Measurements from ENCODE around the gene TACC2.
"Not testable (repeated sequence)": the region's sequence is repeated elsewhere in the genome, so short reads cannot be mapped to it uniquely, and the experiment has no call there.

TACC2 gene

DNA sequence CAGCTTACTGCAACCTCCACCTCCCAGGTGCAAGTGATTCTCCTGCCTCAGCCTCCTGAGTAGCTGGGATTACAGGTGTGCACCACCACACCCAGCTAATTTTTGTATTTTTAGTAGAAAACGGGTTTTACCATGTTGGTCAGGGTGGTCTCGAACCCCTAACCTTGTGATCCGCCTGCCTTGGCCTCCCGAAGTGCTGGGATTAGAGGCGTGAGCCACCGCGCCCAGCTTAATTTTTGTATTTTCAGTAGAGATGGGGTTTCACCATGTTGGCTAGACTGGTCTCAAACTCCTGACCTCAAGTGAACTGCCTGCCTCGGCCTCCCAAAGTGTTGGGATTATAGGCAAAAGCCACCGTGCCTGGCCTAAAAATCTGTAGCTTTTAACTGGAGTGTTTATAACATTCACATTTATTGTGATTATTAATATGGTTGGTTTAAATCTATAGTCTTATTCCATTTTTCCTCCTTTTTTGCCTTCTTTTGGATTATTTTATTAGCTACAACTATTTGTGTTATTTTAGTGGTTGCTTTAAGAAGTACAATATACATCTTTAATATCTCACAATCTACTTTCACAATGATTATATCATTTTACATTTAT is 77.5 kb downstream of the TACC2 start:
- DNase-seq: not testable (repeated sequence)

DNA sequence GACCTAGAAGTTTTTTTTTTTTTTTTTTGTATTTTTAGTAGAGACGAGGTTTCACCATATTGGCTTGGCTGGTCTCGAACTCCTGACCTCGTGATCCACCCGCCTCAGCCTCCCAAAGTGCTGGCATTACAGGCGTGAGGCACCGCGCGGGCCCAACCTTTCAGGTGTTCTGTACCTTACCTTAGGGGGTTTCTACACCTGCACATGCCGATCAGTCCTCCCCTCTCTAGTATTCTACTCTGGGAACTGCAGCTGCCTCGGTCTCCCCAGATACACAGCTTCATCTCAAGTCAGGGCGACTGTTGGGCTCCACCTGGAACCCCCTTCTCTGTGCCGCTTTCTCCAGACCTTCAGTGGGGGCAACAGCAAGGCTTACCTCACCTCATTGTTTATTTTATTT is 79.9 kb downstream of the TACC2 start:
- no peak for DNase-seq

- DNase-seq: no peak
Observed at GRCh38 chr10:122072491-122072890, 83.5 kb downstream of the TACC2 start.

DNA sequence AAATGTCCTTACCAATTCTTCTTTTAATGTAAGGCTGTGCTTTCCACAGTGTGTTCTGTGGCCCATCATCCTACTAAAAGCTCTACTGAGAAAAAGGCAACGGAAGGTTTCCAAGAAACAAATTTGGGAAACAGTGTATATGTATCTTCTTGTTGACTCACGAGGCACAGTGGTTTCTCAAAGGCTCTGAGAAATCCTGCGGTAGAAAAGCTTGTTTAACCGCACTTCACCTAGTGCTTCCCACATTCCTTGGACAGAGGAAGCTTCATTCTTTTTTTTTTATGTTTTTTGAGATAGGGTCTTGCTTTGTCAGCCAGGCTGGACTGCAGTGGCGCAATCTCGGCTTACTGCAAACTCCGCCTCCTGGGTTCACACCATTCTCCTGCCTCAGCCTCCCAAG is 84.5 kb downstream of the TACC2 start:
- DNase-seq: no peak

DNA sequence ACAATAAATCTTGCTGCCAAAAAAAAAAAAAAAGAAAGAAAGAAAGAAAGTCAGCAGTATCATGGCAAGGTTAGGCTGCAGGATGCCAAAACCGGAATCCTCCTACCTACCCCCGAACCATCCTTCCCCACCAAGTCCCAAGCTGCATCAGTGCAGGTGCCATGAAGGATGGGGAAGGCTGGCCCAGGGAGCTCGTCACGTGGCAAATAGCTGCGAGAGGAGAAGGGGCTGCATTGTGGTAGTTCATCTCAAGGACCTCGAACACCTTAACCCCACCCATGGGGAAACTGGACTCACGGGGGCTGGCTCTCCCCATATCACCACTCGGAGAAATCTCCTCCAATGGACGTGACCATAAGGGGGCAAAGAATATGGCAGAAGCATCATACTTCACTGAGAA is 86.2 kb downstream of the TACC2 start:
- DNase-seq: no peak

- DNase-seq: not testable (repeated sequence)
Observed at GRCh38 chr10:122075876-122076275, 86.9 kb downstream of the TACC2 start.

GRCh38 chr10:122077311-122077875 is 88.4 kb downstream of the TACC2 start:
- no peak for DNase-seq

DNA sequence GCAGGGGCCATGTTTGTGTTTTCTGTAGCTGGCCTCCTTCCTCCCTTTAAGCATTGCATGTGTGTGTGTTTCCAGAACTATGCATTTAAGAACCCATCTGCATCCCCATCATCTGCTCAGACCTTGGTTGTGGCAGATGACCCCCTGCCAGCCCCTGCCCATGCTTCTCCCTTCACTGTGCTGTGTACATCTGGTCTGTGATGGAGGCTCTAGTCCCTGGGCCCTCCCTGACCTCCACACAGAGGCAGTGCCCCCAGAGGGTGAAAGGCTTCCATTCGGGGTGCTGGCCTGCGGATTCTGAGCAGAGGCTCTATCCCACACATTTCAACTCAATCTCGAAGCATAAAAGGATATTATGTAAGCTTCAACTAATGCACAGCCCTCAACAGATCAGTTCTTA is 89.4 kb downstream of the TACC2 start:
- no peak for DNase-seq

DNA sequence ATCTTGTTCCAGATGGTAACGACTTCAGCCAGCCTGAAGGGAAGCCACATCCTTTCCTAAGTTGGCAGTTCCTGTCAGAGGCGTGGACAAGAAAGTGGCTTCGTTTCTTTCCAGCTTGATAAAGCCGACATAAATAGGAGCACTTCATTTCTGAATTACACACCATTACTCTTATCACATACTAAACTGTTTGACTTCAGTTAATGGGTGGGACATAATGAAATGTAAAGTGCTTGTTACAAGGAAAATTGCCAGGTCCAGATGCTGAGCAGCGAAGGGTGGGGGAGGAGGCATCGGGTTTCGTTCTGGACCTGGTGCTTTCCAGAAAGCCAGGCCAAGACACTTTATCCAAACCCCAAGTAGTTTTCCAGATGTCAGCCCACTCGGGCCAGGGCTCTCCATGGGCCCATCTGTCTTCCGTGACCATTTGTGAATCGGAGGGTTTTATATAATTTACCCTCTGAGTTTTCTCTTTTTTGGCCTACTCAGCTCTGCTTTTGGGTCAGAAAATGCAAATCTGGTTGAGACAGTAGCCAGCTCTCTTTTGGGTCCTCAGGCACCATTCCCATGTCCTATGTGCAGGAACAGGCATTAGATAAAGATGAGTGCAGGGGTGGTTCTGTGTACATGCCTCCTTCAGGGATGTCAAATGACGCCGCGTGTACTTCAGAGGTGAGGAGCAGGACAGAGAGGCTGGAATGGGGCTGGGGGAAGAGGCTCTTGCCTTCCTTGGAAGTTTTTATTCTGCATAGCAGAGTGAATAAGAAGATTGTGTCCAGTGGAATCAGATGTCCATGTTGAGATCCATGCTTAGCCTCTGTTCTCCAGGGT is 90.2 kb downstream of the TACC2 start:
- no peak for DNase-seq

DNA sequence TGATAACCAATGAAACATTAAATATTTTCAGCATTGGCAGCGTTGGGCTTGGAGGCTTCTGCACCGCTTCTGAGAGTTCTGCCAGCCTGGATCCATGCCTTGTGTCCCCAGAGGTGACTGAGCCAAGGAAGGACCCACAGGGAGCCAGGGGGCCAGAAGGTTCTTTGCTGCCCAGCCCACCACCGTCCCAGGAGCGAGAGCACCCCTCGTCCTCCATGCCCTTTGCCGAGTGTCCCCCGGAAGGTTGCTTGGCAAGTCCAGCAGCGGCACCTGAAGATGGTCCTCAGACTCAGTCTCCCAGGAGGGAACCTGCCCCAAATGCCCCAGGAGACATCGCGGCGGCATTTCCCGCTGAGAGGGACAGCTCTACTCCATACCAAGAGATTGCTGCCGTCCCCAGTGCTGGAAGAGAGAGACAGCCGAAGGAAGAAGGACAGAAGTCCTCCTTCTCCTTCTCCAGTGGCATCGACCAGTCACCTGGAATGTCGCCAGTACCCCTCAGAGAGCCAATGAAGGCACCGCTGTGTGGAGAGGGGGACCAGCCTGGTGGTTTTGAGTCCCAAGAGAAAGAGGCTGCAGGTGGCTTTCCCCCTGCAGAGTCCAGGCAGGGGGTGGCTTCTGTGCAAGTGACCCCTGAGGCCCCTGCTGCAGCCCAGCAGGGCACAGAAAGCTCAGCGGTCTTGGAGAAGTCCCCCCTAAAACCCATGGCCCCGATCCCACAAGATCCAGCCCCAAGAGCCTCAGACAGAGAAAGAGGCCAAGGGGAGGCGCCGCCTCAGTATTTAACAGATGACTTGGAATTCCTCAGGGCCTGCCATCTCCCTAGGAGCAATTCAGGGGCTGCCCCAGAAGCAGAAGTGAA is 93.9 kb downstream of the TACC2 start:
- DNase-seq: no peak

DNA sequence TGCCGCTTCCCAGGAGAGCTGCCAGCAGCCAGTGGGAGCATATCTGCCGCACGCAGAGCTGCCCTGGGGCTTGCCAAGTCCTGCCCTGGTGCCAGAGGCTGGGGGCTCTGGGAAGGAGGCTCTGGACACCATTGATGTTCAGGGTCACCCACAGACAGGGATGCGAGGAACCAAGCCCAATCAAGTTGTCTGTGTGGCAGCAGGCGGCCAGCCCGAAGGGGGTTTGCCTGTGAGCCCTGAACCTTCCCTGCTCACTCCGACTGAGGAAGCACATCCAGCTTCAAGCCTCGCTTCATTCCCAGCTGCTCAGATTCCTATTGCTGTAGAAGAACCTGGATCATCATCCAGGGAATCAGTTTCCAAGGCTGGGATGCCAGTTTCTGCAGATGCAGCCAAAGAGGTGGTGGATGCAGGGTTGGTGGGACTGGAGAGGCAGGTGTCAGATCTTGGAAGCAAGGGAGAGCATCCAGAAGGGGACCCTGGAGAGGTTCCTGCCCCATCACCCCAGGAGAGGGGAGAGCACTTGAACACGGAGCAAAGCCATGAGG is 94.6 kb downstream of the TACC2 start:
- DNase-seq: no peak

DNA sequence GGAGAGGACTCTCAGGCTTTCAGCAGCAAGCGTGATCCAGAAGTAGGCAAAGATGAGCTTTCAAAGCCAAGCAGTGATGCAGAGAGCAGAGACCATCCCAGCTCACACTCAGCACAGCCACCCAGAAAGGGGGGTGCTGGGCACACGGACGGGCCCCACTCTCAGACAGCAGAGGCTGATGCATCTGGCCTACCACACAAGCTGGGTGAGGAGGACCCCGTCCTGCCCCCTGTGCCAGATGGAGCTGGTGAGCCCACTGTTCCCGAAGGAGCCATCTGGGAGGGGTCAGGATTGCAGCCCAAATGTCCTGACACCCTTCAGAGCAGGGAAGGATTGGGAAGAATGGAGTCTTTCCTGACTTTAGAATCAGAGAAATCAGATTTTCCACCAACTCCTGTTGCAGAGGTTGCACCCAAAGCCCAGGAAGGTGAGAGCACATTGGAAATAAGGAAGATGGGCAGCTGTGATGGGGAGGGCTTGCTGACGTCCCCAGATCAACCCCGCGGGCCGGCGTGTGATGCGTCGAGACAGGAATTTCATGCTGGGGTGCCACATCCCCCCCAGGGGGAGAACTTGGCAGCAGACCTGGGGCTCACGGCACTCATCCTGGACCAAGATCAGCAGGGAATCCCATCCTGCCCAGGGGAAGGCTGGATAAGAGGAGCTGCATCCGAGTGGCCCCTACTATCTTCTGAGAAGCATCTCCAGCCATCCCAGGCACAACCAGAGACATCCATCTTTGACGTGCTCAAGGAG is 95.5 kb downstream of the TACC2 start:
- no peak for DNase-seq

DNA sequence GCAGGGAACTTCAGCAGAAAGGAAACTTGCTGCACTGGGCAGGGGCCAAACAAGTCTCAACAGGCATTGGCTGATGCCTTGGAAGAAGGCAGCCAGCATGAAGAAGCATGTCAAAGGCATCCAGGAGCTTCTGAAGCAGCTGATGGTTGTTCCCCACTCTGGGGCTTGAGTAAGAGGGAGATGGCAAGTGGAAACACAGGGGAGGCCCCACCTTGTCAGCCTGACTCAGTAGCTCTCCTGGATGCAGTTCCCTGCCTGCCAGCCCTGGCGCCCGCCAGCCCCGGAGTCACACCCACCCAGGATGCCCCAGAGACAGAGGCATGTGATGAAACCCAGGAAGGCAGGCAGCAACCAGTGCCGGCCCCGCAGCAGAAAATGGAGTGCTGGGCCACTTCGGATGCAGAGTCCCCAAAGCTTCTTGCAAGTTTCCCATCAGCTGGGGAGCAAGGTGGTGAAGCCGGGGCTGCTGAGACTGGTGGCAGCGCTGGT is 96.5 kb downstream of the TACC2 start:
- DNase-seq: no peak

DNA sequence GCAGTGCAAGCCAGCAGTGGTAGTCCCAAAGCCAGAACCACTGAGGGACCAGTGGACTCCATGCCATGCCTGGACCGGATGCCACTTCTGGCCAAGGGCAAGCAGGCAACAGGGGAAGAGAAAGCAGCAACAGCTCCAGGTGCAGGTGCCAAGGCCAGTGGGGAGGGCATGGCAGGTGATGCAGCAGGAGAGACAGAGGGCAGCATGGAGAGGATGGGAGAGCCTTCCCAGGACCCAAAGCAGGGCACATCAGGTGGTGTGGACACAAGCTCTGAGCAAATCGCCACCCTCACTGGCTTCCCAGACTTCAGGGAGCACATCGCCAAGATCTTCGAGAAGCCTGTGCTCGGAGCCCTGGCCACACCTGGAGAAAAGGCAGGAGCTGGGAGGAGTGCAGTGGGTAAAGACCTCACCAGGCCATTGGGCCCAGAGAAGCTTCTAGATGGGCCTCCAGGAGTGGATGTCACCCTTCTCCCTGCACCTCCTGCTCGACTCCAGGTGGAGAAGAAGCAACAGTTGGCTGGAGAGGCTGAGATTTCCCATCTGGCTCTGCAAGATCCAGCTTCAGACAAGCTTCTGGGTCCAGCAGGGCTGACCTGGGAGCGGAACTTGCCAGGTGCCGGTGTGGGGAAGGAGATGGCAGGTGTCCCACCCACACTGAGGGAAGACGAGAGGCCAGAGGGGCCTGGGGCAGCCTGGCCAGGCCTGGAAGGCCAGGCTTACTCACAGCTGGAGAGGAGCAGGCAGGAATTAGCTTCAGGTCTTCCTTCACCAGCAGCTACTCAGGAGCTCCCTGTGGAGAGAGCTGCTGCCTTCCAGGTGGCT is 97.7 kb downstream of the TACC2 start:
- no peak for DNase-seq

DNA sequence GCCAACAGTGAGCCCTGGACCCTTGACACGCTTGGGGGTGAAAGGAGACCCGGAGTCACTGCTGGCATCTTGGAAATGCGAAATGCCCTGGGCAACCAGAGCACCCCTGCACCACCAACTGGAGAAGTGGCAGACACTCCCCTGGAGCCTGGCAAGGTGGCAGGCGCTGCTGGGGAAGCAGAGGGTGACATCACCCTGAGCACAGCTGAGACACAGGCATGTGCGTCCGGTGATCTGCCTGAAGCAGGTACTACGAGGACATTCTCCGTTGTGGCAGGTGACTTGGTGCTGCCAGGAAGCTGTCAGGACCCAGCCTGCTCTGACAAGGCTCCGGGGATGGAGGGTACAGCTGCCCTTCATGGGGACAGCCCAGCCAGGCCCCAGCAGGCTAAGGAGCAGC is 98.5 kb downstream of the TACC2 start:
- DNase-seq: no peak

- DNase-seq: no peak
Observed at GRCh38 chr10:122089311-122090017, 100.5 kb downstream of the TACC2 start.

GRCh38 chr10:122091722-122092121 is 102.8 kb downstream of the TACC2 start:
- DNase-seq: no peak

GRCh38 chr10:122093076-122093475 is 104.1 kb downstream of the TACC2 start:
- DNase-seq: no peak

- not testable (repeated sequence) for DNase-seq
Observed at GRCh38 chr10:122096181-122096580, 107.2 kb downstream of the TACC2 start.

DNA sequence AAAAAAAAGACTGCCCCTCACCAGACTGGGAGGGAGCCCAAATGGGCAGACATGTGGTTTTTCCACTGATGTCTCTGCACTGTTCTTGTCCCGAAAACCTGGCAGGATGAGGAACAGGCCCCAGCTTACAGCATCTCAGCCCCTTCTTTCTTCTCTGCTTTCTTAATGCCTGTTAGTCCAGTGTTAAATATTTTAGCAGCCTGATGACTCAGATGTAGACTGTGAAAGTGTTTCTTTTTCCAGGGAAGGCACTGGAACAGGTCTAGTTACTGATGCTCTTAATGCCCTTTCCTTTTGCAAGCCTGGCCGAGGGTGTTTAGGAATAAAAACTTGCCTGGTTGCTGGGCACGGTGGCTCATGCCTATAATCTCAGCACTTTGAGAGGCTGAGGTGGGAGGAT is 107.7 kb downstream of the TACC2 start:
- no peak for DNase-seq
